ENCODE results near the gene LRRC45. TPM values are rescaled to one million over a fixed set of nuclear protein-coding genes. Genes with fewer than 3 reads are reported as not detected.
"Not testable (repeated sequence)": the region's sequence is repeated elsewhere in the genome, so short reads cannot be mapped to it uniquely, and the experiment has no call there.

LRRC45 gene
- polyA plus RNA-seq (ENCODE audit: insufficient read length) = 10.4 TPM
- long read RNA-seq, donor 1, partial matches to known transcripts = 21 of 76 reads
- long read RNA-seq, donor 1, other reads (novel, unspliced or antisense) = 53 of 76 reads
- long read RNA-seq, donor 2, partial matches to known transcripts = 0 of 1 reads
- long read RNA-seq, donor 2, other reads (novel, unspliced or antisense) = 0 of 1 reads
- long read RNA-seq, donor 3 = 0 reads
- long read RNA-seq, donor 4 = 0 reads
- long read RNA-seq, donor 5, partial matches to known transcripts = 0 of 2 reads
- long read RNA-seq, donor 5, other reads (novel, unspliced or antisense) = 0 of 2 reads
- long read RNA-seq, donor 6, partial matches to known transcripts = 0 of 4 reads
- long read RNA-seq, donor 6, other reads (novel, unspliced or antisense) = 0 of 4 reads
- long read RNA-seq, donor 7, transcript LRRC45-201 (17 exons, 2,701 nt) = major isoform, 5 of 16 reads
- long read RNA-seq, donor 7, partial matches to known transcripts = 5 of 16 reads
- long read RNA-seq, donor 7, other reads (novel, unspliced or antisense) = 6 of 16 reads
- long read RNA-seq, donor 8, partial matches to known transcripts = 0 of 2 reads
- long read RNA-seq, donor 8, other reads (novel, unspliced or antisense) = 0 of 2 reads

DNA sequence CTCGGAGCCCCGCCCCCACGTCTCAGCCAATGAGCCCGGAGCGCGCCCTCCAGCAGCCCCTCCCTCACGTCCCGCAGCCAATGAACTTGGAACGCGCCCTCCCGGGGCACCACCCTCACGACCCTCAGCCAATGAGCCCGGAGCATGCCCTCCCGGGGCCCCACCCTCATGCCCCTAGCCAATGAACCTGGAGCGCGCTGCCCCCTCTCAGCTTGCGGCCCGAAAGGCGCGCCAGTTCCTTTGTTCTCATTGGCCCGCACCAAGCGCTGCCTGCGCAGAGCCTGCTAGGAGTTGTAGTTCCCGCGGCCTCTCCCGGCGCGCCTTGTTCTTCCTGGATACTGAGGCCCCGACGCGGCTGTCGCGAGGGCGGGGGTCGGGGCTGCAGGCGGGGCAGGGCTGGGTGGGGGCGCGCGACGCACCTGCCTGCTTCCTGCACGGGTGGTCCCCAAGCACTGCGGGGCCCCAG, at the start of gene LRRC45:
LRRC45 (plus strand) TSS at position 325 of the 466 bp plus-strand sequence. CDS start 339 bp downstream, outside the sequence.
- peak; percentile 99 for DNase-seq

DNA sequence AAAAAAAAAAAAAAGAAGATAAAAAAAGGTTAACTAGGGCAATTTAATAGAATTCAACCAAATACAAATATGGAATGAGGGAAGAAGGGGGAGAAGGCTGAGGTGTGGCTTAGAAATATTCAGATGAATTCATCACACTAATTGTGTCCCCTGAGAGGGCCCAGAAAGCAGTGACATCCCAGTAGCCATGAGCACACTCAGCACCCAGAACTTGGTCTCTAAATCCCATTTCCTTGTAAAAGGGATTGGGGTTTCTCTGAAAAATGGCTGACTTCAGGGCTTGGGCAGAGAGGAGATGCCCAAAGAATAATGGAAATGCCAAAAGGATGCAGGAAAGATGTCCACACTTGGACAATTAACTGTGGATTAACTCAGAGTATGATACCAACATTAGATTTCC, 49.7 kb upstream of the LRRC45 start:
- no peak for DNase-seq

DNA sequence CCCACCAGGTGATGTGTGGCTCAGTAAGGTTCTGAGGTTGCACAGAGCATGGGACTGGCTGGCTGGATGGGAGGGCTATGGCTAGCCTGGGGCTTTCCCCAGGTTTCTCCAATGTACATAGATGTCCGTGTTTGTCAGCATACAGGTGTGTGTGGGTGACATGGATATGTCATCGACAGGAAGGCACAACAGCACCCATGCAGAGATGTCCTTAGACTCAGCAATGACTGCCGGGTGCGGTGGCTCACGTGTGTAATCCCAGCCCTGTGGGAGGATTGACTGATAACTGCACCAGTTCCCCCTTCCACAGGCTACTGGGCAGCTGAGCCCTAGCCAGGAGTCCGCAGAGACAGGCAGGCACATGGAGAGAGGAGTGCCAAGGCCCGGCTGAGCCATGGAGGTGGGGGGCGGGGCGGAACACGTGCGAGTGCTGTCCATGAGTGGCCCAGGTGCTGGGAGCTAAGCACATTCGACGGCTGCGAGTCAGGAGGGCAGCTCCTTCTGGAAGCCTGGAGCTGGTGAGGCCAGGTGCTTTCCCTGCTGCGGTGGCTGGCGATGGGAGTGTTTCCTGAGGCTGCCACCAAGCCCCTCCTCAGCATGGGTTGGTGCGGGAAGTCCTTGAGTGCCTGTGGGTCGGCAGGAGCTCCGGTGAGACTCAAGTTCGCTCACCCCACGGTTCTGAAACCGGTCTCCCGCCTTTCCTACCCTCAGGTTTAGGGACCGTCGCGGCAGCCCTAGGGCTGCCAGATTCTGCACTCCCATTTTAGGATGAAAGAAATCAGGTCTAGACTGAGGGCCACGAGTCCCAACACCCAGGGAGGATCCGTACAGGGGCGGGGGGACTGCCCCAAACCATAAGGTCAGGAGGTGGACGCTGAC, 46.5 kb upstream of the LRRC45 start:
- no peak for DNase-seq

DNA sequence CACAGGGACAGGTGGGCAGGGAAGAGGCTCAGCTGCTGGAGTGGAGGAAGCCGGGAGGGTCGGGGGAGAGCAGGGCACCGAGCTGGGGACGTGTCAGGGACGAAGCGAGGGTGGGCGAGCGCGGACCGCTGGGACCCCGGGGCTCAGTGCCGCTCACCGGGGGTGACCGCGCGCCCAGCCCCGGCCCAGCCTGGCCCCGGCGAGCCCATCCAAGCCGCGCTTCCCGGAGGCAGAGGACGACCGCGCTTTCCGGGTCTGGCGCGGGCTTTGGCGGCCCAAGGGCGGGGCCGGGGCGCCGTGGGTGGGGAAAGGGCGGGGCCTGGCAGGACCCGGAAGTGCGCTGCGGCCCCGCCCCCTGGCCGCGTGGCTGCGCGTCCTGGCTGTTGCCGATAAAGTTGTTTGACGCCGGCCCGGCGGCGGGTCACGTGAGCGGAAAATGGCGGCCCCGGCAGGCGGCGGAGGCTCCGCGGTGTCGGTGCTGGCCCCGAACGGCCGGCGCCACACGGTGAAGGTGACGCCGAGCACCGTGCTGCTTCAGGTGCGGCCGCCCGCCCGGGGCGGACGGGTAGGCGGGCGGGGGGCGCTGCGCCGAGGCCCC, 45.8 kb upstream of the LRRC45 start, which contains the start of gene ASPSCR1:
ASPSCR1 (plus strand) TSS at position 419 of the 598 bp plus-strand sequence; CDS start at position 437, 18 bp downstream.
- peak; percentile 87 for DNase-seq

DNA sequence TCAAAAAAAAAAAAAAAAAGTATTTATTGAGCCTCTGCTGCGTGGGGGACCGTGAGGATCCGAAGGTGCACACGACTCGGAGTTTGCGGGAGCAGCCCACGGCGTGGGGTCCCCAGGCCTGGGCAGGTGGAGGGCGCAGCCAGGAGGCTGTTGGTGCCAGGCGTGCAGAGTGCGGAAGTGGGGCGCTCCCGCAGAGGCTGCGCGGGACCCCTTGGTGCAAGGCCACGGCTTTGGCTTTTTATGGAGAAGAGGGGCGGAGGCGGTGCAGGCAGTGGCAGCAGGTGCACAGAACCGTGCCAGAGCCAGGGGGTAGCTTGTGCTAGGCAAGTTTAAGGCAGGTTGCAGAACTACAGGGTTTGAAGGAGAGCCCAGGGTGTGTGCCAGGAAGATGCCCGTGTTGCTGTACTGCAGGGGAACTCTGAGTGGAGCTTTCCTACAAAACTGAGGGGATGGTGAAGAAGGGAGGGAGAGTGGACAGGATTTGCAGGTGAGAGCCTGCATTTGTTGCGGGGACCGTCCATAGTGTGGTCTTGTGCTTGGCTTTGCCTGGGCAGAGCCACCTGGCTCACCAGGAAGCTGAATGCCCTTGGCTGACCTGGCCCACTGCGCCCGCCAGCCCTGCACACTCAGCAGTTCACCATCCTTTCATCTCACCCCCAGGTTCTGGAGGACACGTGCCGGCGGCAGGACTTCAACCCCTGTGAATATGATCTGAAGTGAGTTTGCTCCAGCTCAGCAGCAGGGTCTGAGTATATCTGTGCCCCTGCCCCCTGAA, 44.4 kb upstream of the LRRC45 start:
- no peak for DNase-seq

DNA sequence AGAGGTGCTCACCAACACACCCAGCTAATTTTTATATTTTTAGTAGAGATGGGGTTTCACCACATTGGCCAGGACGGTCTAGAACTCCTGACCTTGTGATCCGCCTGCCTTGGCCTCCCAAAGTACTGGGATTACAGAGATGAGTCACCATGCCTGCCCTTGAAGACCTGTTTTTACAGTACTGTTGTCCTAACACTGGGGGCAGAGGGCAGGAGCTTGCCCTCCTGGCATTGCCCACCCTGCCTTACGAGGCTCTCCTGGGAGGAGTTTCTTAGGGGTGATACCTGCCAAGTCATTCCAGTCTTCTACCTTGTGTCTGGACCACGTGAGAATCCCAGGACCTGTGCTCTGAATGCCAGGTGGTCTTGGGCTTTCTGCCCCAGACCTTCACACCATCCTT, 43.0 kb upstream of the LRRC45 start:
- no peak for DNase-seq

DNA sequence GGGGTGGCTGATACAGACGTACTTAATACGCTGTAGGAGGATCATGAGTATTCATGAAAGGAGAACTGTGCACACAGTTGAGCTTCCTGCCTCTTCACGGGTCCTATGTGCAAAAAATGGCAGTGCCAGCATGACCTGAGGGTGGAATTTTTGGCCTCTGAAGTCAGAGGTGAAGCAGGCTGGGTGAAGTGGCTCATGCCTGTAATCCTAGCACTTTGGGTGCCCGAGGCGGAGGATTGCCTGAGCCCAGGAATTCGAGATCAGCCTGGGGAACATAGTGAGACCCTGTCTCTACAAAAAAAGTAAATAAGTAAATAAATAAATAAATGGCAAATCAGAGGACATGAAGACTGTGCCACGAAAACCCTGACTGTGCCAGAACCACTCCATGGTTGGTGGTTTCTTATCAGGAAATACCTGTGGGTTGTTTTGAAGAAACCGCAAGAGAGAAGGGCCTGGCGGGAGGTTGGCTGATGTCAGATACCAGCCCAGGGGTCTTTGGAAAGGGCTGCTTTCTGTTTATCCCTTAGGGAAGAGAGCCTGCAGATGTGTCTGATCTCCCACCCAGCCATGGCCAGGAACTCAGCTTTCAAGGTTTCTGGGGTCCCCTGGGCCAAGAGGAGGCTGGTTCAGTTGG, 42.3 kb upstream of the LRRC45 start:
- DNase-seq = no peak

DNA sequence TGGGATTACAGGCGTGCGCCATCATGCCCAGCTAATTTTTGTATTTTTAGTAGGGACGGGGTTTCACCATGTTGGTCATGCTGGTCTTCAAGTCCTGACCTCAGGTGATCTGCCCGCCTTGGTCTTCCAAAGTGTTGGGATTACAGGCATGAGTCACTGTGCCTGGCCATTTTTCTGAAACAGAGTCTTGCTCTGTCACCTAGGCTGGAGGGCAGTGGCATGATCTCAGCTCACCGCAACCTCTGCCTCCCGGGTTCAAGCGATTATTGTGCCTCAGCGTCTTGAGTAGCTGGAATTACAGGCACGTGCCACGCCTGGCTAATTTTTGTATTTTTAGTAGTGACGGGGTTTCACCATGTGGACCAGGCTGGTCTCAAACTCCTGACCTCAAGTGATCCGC, 41.6 kb upstream of the LRRC45 start:
- DNase-seq = not testable (repeated sequence)

DNA sequence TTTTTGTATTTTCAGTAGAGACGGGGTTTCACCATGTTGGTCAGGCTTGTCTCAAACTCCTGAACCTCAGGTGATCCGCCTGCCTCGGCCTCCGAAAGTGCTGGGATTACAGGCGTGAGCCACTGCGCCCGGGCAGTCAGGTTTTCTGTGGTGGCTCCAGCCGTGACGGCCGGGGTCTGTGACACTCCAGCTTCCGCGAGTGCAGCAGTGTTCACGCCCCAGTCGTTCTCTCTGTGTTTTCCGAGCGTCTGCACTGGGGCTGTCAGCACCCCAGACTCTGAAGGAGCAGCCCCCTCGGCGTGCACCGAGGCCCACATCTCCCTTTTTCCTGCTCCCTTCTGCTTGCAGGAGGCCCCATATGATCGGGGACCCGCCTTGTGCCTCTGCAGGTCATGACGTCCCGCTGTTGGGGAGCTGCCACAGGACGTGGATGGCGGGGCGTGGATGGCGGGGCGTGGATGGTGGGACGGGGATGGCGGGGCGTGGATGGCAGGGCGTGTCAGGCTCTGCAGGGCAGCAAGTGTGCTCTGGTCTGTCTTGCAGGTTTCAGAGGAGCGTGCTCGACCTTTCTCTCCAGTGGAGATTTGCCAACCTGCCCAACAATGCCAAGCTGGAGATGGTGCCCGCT, 40.0 kb upstream of the LRRC45 start:
- DNase-seq = no peak

DNA sequence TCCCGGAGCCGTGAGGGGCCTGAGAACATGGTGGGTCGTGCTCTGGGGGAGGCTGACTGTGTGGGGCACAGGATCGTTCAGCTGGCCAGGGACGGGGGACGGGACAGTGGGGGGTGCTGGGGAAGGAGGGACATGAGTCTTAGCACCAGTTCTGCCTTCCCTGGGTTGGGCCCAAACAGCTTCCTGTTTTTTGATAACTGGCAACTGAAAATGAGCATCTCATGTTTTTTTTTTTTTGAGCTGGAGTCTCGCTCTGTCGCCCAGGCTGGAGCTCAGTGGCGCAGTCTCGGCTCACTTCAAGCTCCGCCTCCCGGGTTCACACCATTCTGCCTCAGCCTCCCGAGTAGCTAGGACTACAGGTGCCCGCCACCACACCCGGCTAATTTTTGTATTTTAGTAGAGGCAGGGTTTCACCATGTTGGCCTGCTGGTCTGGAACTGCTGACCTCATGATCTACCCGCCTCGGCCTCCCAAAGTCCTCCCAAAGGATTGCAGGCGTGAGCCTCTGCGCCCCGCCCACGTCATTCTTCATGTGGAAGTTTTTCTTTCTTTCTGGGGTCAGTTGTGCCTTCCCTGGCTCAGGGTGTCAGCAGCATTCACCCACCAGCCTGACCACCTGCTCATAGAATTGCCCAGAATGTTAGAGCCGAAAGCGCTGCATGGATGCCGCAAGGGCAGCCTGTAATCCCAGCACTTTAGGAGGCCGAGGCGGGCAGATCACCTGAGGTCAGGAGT, 39.3 kb upstream of the LRRC45 start:
- DNase-seq = no peak

DNA sequence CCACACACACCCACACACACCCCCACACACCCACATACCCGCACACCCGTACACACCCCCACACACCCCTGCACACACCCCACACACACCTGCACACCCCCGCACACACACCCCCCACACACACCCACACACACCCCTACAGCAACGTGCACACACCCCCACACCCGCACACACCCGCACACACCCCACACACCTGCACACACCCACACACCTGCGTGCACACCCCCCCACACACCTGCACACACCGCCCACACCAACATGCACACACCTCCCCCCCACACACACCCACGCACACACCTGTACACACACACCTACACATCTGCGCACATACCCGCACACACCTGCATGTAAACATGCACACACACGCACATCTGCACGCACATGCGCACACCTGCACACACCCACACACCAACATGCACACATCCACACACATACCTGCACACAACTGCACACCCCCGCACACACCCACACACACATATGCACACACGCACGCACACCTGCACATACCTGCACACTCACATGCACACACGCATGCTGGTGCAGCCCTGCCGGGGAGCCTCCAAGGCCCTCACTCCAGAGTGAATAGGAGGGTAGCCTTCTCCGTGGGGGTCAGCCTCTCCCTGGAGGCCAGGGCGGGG, 38.2 kb upstream of the LRRC45 start:
- no peak for DNase-seq

DNA sequence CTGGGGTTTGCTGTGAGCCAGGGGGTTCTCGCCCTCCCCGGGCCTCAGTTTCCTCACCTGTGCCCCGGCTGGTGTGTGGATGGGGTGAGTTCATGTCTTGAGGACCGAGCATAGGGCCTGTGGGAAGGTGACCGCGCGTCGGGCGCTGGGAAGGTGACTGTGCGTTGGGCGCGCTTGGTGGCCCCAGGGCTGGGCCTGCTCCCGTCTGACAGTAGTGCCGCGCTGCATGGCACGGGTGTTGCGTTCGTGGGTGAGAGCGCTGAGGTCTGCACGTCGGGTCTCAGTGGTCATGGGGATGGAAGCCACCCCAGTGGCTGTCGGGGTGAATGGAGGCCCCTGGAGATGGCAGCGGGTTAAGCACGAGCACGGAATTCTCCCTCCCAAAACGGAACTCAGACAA, 36.5 kb upstream of the LRRC45 start:
- no peak for DNase-seq

DNA sequence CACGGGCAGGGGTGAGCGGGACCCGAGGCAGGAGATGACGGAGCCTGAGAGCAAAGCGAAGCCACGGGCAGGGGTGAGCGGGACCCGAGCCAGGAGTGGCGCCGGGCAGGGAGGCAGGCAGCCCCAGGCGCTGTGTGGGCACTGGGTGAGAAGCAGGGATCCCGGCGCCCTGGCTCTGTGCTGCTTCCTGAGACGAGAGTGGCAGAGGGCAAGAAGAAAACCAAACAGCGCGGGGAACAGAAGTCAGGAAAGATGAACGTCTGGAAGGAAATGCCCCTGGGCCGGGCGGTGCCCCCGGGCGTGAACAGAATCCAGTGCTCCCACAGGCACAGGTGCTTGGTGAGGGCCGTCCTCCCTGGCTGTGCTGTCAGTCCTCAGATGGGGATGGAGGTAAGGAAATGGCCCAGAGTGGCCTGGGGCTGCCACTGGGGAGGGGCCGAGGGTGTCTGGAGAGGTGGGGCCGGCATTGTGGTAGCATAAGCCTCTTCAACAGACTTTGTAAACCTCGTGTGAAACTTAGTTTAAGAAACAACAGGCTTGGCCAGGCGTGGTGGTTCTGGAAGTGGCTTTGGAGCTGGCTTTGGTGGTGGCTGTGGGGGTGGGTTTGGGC, 35.8 kb upstream of the LRRC45 start:
- DNase-seq = no peak

DNA sequence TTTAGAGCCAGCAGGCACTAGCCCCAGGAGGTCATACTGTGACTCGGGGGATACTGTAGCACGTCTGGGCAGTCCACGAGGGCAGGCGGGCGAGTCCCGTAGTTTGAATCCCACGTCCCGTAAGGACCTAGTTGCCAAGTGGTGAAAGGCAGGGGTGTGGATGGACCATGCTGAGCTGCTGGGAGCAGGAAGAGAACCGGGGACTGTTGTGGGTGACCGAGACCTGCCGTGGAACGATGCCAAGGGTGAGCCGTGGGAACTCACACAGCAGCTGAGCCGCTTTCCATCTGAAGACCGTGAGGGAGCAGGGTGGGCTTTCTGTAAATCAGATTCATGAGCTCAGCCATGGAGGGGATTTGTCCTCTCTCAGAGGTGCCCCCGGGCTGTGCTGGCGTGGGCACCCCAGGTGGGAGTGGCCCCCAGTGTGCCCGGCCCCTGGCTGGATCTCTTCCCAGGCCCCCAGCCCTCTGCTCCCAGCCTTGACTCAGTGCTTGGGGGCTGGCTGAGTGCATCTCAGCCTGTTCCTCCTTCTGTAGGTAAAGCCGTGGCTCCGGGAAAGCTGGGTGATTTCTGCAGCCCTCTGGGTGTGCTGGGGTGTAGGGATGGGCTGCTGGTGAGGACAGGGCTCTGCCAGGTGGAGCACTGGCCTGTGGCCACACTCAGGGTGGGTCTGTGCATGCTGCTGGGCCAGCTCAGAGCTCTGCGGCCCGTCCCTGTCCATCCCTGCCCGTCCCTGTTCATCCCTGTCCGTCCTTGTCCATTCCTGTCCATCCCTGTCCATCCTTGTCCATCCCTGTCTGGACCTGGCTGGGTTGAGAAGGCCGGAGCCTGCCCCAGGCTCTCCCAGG, 32.0 kb upstream of the LRRC45 start:
- DNase-seq = no peak

DNA sequence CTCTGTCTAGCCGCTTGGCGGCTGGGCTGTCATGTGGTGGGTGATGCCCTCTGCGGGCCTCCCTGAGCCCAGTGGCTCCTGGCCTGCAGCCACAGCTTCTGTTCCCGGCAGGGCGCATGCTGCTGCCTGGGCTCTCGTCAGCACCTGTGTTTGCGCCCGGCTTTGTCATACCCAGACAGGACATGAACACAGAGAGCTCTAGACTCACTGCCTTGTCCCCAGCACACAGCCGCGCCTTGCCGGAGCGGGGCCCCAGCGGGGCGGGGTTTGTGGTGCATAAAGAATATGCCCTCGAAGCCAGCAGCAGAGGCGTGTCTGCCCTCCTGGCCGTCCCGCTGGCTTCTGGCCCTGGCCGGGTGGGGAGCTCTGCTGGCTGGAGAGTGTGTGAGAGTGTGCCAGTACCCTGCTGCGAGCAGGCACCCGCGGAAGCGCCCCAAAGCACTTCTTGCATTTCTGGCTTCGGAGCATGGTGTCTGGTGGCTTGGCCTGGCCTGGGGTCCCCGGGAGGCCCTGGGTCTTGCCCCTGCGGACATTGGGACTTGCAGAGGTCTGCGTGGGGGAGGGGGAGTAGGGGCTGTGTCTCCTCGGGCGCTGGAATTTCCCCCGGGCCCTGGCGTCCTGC, 31.3 kb upstream of the LRRC45 start:
- no peak for DNase-seq

DNA sequence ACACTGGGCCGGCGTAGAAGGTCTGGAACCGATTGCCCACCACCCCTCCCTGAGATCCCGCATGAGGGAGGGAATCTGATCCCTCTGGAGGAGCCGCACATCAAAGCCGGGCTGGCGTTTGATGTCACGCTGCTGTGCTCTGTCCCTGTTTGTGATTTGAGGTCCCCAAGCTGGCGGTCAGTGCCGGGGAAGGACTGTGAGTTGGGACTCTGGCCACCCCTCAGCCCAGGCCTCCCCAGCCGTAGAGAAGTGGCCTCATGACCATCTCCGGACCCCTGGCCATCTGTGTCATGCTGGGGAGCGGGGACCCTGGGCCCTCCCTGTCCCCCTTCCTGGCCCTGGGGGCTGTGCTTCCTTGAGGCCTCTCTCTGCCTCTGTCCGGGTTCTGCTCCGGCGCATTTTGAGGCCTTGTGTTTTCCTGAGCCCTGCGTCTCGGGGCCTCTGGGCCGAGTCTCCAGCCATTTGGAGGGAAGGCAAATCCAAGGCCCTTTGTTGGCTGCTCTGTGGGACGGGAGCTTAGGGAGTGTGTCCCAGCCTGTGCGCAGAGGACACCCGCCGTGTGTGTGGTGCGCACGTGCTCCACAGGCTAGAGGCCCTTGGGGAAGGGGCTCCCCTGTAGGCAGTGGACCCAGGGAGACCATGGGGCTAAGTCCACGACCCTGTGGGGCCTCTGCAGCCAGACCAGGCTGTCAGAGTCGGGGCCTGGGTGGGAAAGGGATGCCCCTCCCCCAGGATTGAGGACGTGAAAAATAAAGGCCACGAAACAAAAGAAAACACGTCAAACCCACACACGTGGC, 30.6 kb upstream of the LRRC45 start:
- peak; percentile 76 for DNase-seq

Measured in left kidney (tissue), 8 donors.